ENCODE results near the gene POU2F3. TPM values are rescaled to one million over a fixed set of nuclear protein-coding genes. Genes with fewer than 3 reads are reported as not detected.

The POU2F3 gene
- total and polyA plus RNA-seq, 2 of the 8 experiments (the other 6 are each of a cell fraction or from before 2014, with no cell fraction given), result 1.0 to 2.1 TPM

GRCh38 chr11:120205596-120206161 lies 34.3 kb upstream of the POU2F3 start:
- no peak overlapping the region for H2AFZ ChIP-seq (ENCODE audit: low read length)
- no peak overlapping the region for H3K4me2 ChIP-seq (ENCODE audit: insufficient read depth in 1 of 2, low read depth in 2 of 2, low read length in 2 of 2)
- CTCF ChIA-PET (ENCODE audit: partially characterized antibody), result interaction anchor here (0.6 to 3.9 kb wide), 12 partner anchors 12 to 564 kb away, joined by 3 to 15 read pairs (median 4); no protein-coding TSS in a partner anchor
- H3K9me3 ChIP-seq (ENCODE audit: insufficient read depth in 2 of 2, low read depth in 1 of 2, low read length in 1 of 2), result no peaks in the 10 kb centered on the region
- no peak overlapping the region for H2AK5ac ChIP-seq (ENCODE audit: low read depth, low read length)
- H3K23me2 ChIP-seq (ENCODE audit: low read depth, low read length), result peaks cover 3% of the 10 kb centered on the region
- H3K27me3 ChIP-seq (replicated peaks in 1 of 4; ENCODE audit: control insufficient read depth in 3 of 4, extremely low read depth in 1 of 4, insufficient read depth in 3 of 4, low read length in 3 of 4), result peaks cover 26 to 63% (median 51%) of the 10 kb centered on the region in 4 experiments
- no peak overlapping the region for H3K14ac ChIP-seq (ENCODE audit: insufficient read length)
- H3K27ac ChIP-seq (ENCODE audit: low read depth, low read length), result no peak overlapping the region
- H3K4ac ChIP-seq (replicated peaks; ENCODE audit: insufficient read length, low read depth, low read length), result no peak overlapping the region
- H3K4me1 ChIP-seq (replicated peaks in 1 of 4; ENCODE audit: control insufficient read depth in 3 of 4, insufficient read depth in 4 of 4, low read length in 3 of 4), result peaks cover 4 to 7% (median 5%) of the 10 kb centered on the region in 4 experiments
- H3K56ac ChIP-seq (replicated peaks; ENCODE audit: insufficient read length, low read depth, low read length), result no peak overlapping the region
- H2BK5ac ChIP-seq (ENCODE audit: low read depth, low read length), result no peak overlapping the region
- H3K79me1 ChIP-seq (ENCODE audit: low read depth, low read length), result no peaks in the 10 kb centered on the region
- no peak overlapping the region for H2BK12ac ChIP-seq (ENCODE audit: low read depth, low read length)
- no peak overlapping the region for H2BK120ac ChIP-seq (replicated peaks; ENCODE audit: low read depth, low read length)
- H4K8ac ChIP-seq (ENCODE audit: extremely low read depth, insufficient read depth, low read length), result no peak overlapping the region
- no peak for DNase-seq (ENCODE audit: low read depth in 1 of 2, low spot score in 2 of 2)
- no peak overlapping the region for H3K23ac ChIP-seq (ENCODE audit: insufficient read length)
- H3K9ac ChIP-seq (replicated peaks in 1 of 4; ENCODE audit: extremely low read depth in 1 of 4, low read depth in 3 of 4, low read length in 3 of 4), result no peak overlapping the region
- H3K79me2 ChIP-seq (ENCODE audit: control insufficient read depth in 1 of 2, insufficient read depth in 2 of 2, low read length in 2 of 2), result no peaks in the 10 kb centered on the region
- H3K4me3 ChIP-seq (ENCODE audit: extremely low read depth in 1 of 4, insufficient read depth in 2 of 4, low read depth in 3 of 4, low read length in 4 of 4), result no peak overlapping the region
- H4K91ac ChIP-seq (replicated peaks; ENCODE audit: insufficient read length, low read length), result no peak overlapping the region
- no peaks in the 10 kb centered on the region for H3K36me3 ChIP-seq (ENCODE audit: control insufficient read depth in 2 of 4, insufficient read depth in 4 of 4, low read length in 3 of 4)
- no peaks in the 10 kb centered on the region for H4K20me1 ChIP-seq (replicated peaks in 1 of 2; ENCODE audit: control insufficient read depth in 1 of 2, insufficient read depth in 2 of 2, low read length in 2 of 2)
- 84% methylated on average over 7 of the region's 7 CpGs; no CpG with 5 or more reads in 1 of the 2 experiments for WGBS, 2 experiments (ENCODE audit: extremely low coverage in 1 of 2, insufficient coverage in 1 of 2, insufficient read length in 1 of 2, insufficient replicate concordance in 2 of 2, low coverage in 1 of 2, low lambda C conversion rate in 2 of 2, missing lambda C conversion rate in 1 of 2)
- H2BK15ac ChIP-seq (ENCODE audit: low read length), result no peak overlapping the region
- H4K5ac ChIP-seq (ENCODE audit: insufficient read length, low read depth, low read length), result no peak overlapping the region
- H2BK20ac ChIP-seq (ENCODE audit: low read length), result no peak overlapping the region
- FAIRE-seq, result no peak
- POLR2A ChIA-PET (ENCODE audit: partially characterized antibody), result interaction anchor here (0.7 to 1.4 kb wide), 2 partner anchors 9 to 39 kb away, joined by 3 read pairs; no protein-coding TSS in a partner anchor
- TF ChIP-seq RFX5 (IDR thresholded peaks at IDR 0.05; ENCODE audit: borderline replicate concordance, low read depth, low read length), result no peak
- no peak for TF ChIP-seq CREB1 (IDR thresholded peaks at IDR 0.05)
- no peak for TF ChIP-seq USF2 (IDR thresholded peaks at IDR 0.05; ENCODE audit: low read length)
- no peak for TF ChIP-seq KDM5A (IDR thresholded peaks at IDR 0.05; ENCODE audit: low read length)
- no peak for TF ChIP-seq SAP30 (IDR thresholded peaks at IDR 0.05; ENCODE audit: insufficient read depth, insufficient replicate concordance, low read length)
- no peak for TF ChIP-seq SRF (IDR thresholded peaks at IDR 0.05; ENCODE audit: low read depth, low read length)
- TF ChIP-seq HDAC6 (IDR thresholded peaks at IDR 0.05; ENCODE audit: low read depth, low read length), result no peak
- no peak for TF ChIP-seq BACH1 (IDR thresholded peaks at IDR 0.05; ENCODE audit: low read length)
- TF ChIP-seq MAFK (IDR thresholded peaks at IDR 0.05; ENCODE audit: low read depth, low read length), result no peak
- no peak overlapping the region for H3K18ac ChIP-seq (ENCODE audit: extremely low read depth, low read length)
